Heart right ventricle (tissue), 16 donors: ENCODE measurements around the gene GGACT. TPM values are rescaled to one million over a fixed set of nuclear protein-coding genes. Genes with fewer than 3 reads are reported as not detected.

Experiments
- ATAC-seq, 8 donors: fragments of 200-7000 bp; cut with Tn5 transposase; one replicate each; pipeline ENCODE4 v1.9.1; 2020; ENCODE audit warnings: mild to moderate bottlenecking in 8 of 8, moderate library complexity in 8 of 8, moderate number of reproducible peaks in 1 of 8
- DNase-seq, 2 donors: peaks; one replicate each; pipeline ENCODE4 v3.0.0-alpha.2; 2020
- H3K27ac ChIP-seq, 10 donors: fragments of 200-600 bp; sonication (generic) in 2 of 10; one replicate each; pipeline versions ENCODE4 v1.5.0 to v1.8.0; 2020 to 2022; ENCODE audit warnings: mild to moderate bottlenecking in 3 of 10
- H3K27me3 ChIP-seq, 7 donors: fragments of 200-600 bp; one replicate each; pipeline ENCODE4 v1.8.0; 2021 to 2022; ENCODE audit warnings: mild to moderate bottlenecking in 2 of 7
- H3K36me3 ChIP-seq, 9 donors: fragments of 200-600 bp; sonication (generic) in 1 of 9; one replicate each; pipeline versions ENCODE4 v1.5.0 to v1.8.0; 2020 to 2022; ENCODE audit warnings: mild to moderate bottlenecking in 2 of 9
- H3K4me1 ChIP-seq, 9 donors: fragments of 200-600 bp; sonication (generic) in 1 of 9; one replicate each; pipeline versions ENCODE4 v1.5.0 to v1.8.0; 2020 to 2022; ENCODE audit warnings: mild to moderate bottlenecking in 4 of 9
- H3K4me3 ChIP-seq, 10 donors: fragments of 200-600 bp; sonication (generic) in 2 of 10; one replicate each; pipeline versions ENCODE4 v1.5.0 to v1.8.0; 2020 to 2022; ENCODE audit warnings: mild to moderate bottlenecking in 7 of 10, moderate library complexity in 2 of 10
- H3K9me3 ChIP-seq, 11 donors: fragments of 200-600 bp in 10 of 11; sonication (generic) in 2 of 11; one replicate each; pipeline versions ENCODE4 v1.5.0 to v1.8.0; 2013 to 2022; ENCODE audit warnings: mild to moderate bottlenecking in 2 of 11, control low read depth in 1 of 11, moderate library complexity in 1 of 11
- CTCF ChIP-seq, 9 donors: fragments of 200-600 bp; sonication (generic) in 2 of 9; IDR thresholded peaks; one replicate each; pipeline versions ENCODE4 v1.5.0 to v1.8.0; 2021 to 2022; ENCODE audit warnings: antibody characterized with exemption in 9 of 9, mild to moderate bottlenecking in 5 of 9, moderate library complexity in 1 of 9
- WGBS, 2 donors: extraction: QIAGEN DNeasy Blood & Tissue Kit; methylation state at CpG; one replicate each; pipeline ENCODE4 v1.1.7; 2013; ENCODE audit warnings: inconsistent platforms in 1 of 2; 5-methylcytosine and 5-hydroxymethylcytosine counted together
- intact Hi-C, 10 donors: fragments of 100-400 bp; cut with DNase I; formaldehyde crosslinking; loops; one replicate each; pipeline versions ENCODE4 v1.11.1 to v1.14.2; 2022
- polyA plus RNA-seq, 2 donors: library from polyadenylated mRNA; stranded (reverse); fragments of 200-250 nt; gene quantifications; one replicate each; pipeline ENCODE4 v1.2.3, GENCODE V29; 2013
- total RNA-seq, 10 donors: library from RNA; stranded (reverse); fragmentation: NEBNext Ultra II Directional in 3 of 10; extraction: Animal tissue kit (Norgen Biotek cat#: 25700) in 3 of 10; gene quantifications; one replicate each; pipeline versions ENCODE4 v1.2.1 to v1.2.4, GENCODE V29; 2021 to 2023
- donor health status: Arrhythmogenic right ventricular cardiomyopathy.
- donor health status: ischemic (EF 13 %, LVEDD 7.1; RV severe dilation, severe dysfunction).
- donor health status: healthy with polysubstance abuse.
- donor health status: DM: no; HTN: yes; CAD: no.
- donor health status: DM: no; HTN: no; CAD: no.
- donor health status: ischemic (EF 25% LVEDD 6.9; RV normal size, moderate dysfunction).
- donor health status: ischemic (EF 25% LVEDD 5.7; RV mildly dilated, moderate dysfunction).
- donor health status: healthy.
- donor health status: DM: yes; HTN: yes; CAD: no.
- donor health status: Ischemic cardiomyopathy.
- donor health status: ischemic (EF 35%, LVEDD 5.7; RV mildly dilated, moderate dysfunction).
- donor health status: nonischemic (EF 11% LVEDD 7.7; RV severe dilation, severe dysfunction).
- donor health status: DM: yes; HTN: yes; CAD: no.
- donor health status: PGD.
- donor health status: ischemic (EF 29% LVEDD 5.4; RV normal size, mild dysfunction).
- donor health status: nonischemic (EF 23%, LVEDD 6.1; RV moderate dilation, normal function).

GGACT gene
- total and polyA plus RNA-seq, 12 donors = 0.51 to 3.5 (median 1.6) TPM

- Histone ChIP-seq H3K4me3 (no peak overlapping the region), H3K27ac (no peak overlapping the region), H3K9me3 (no peaks in the 10 kb centered on the region), H3K36me3 (peaks cover 0 to 90% (median 32%) of the 10 kb centered on the region in 9 donors), H3K27me3 (no peaks in the 10 kb centered on the region), H3K4me1 (no peaks in the 10 kb centered on the region)
- ATAC-seq (no peak), DNase-seq (no peak)
- WGBS, 2 donors = 97 to 98% methylated on average over 7 of the region's 7 CpGs
- no peak for TF ChIP-seq CTCF (IDR thresholded peaks at IDR 0.05)
- intact Hi-C loops = no loop called here
Observed at GRCh38 chr13:100636004-100636403, 47.4 kb upstream of the GGACT start.

GRCh38 chr13:100634696-100635095 lies 46.1 kb upstream of the GGACT start:
- Histone ChIP-seq H3K27me3 (no peaks in the 10 kb centered on the region), H3K4me3 (no peak overlapping the region), H3K4me1 (no peaks in the 10 kb centered on the region), H3K9me3 (no peaks in the 10 kb centered on the region), H3K36me3 (peaks cover 0 to 91% (median 32%) of the 10 kb centered on the region in 9 donors), H3K27ac (no peak overlapping the region)
- ATAC-seq = no peak
- intact Hi-C loops = no loop called here
- no peak for TF ChIP-seq CTCF (IDR thresholded peaks at IDR 0.05)
- DNase-seq = no peak
- WGBS, 2 donors = 91 to 93% methylated on average over 12 of the region's 12 CpGs

GRCh38 chr13:100633461-100633860 lies 44.9 kb upstream of the GGACT start:
- H3K9me3 ChIP-seq = no peaks in the 10 kb centered on the region
- H3K36me3 ChIP-seq = peaks cover 0 to 93% (median 38%) of the 10 kb centered on the region in 9 donors
- H3K4me3 ChIP-seq = no peak overlapping the region
- no peak for TF ChIP-seq CTCF (IDR thresholded peaks at IDR 0.05)
- intact Hi-C loops = no loop called here
- H3K27ac ChIP-seq = no peak overlapping the region
- no peaks in the 10 kb centered on the region for H3K4me1 ChIP-seq
- WGBS, 2 donors = 96 to 98% methylated on average over 2 of the region's 2 CpGs
- no peaks in the 10 kb centered on the region for H3K27me3 ChIP-seq
- DNase-seq (no peak), ATAC-seq (no peak)

- no peak for TF ChIP-seq CTCF (IDR thresholded peaks at IDR 0.05)
- DNase-seq (no peak), ATAC-seq (no peak)
- Histone ChIP-seq H3K36me3 (peaks cover 0 to 93% (median 16%) of the 10 kb centered on the region in 9 donors), H3K9me3 (no peaks in the 10 kb centered on the region), H3K27me3 (no peaks in the 10 kb centered on the region), H3K4me1 (no peaks in the 10 kb centered on the region), H3K4me3 (no peak overlapping the region), H3K27ac (no peak overlapping the region)
- intact Hi-C loops = no loop called here
- 81 to 83% methylated on average over 8 of the region's 8 CpGs for WGBS, 2 donors
Observed at GRCh38 chr13:100630555-100630954, 42.0 kb upstream of the GGACT start.
